HPDE6-E6E7 (cell line): ENCODE results near the gene PPP1R36.
"Not testable (repeated sequence)": the region's sequence is repeated elsewhere in the genome, so short reads cannot be mapped to it uniquely, and the experiment has no call there.

Source experiments
- DNase-seq: peaks from one replicate; pipeline ENCODE4 v3.0.0; 2011; ENCODE audit warnings: missing footprints; ENCODE audit errors: extremely low spot score

The PPP1R36 gene

DNA sequence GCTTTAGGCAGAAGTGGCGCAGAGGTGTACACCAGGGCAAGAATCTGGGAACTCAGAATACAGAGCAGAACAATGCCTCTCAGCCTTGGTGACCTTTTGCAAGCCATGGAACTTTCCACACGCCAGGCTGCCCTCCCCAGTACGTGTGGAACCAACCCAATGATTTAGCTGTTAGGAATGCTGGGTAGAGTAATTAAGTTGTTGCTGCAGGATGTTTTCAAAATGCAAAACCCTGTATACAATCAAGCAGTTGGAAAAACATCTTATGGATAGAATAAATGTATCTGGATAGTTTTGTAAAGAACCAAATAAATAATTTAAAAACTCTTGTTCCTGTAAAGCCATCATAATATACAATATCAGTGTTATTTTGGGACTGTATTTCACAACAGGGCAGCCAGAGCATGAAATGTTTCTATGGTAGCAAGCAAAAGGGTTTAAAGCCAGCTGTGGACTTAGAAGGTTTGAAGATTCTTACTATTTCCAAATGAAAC, 19.4 kb downstream of the PPP1R36 start:
- DNase-seq = peak; percentile 80

DNA sequence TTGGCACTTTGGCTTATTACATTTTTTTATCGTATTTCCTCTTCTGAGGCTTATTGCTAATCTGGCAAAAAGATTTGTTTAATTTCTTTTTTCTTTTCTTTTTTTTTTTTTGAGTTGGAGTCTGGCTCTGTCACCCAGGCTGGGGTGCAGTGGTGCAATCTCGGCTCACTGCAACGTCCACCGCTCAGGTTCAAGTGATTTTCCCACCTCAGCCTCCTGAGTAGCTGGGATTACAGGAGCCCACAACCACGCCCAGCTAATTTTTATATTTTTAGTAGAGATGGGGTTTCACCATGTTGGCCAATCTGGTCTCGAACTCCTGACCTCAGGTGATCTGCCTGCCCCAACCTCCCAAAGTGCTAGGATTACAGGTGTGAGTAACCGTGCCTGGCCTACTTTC, 19.9 kb downstream of the PPP1R36 start:
- not testable (repeated sequence) for DNase-seq

DNA sequence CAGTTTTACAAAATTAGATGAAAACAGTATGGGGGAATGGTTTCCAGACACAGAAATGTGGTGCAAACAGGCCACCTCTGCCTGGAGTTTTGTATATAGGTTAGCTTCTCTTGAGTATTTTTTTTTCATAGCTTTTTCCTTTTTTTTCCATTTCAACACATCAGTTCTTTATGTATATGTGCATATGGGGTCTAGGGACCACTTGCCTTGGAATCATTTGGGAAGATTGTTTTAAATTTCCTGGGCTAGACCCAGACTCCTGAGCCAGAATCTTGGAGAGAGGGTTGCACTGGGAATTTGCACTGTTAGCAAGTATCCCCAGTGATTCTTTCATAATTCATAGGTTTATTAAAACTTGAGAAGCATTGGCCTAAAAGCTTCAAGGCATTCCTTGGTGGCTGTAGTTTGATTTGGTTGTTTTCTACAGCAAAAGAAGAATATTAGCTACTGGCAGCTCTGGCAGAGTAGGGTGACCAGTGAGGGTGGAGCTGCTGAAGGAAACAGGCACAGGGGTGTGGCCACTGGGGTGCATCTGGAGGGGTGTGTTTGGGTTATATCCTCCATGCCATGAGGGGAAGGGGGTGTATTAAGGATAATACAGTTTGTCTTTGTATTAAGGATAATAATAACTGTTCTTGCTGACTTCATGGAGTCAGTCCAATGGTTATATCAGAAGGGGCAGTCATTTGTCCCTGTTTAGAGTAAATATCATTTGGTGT, 22.8 kb downstream of the PPP1R36 start:
- DNase-seq = no peak

DNA sequence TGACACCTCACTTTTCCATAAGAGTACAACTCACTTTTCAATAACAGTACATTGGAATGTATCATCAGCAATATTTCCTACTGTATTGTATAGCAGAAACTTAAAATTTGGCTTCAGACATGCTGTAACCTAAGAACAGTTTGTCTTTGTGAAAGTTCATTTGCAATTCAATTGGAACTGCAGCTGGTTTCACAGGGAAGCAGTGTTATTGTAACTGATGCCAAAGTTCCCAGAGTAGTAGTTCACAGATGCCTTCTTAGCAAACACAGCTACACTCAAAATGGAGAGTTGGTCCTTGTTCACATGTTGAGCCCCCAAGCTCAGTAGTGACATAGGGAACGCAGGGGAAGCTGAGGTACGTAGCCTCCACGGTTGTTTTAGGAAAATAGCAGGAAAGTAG, 23.3 kb downstream of the PPP1R36 start:
- DNase-seq = no peak

DNA sequence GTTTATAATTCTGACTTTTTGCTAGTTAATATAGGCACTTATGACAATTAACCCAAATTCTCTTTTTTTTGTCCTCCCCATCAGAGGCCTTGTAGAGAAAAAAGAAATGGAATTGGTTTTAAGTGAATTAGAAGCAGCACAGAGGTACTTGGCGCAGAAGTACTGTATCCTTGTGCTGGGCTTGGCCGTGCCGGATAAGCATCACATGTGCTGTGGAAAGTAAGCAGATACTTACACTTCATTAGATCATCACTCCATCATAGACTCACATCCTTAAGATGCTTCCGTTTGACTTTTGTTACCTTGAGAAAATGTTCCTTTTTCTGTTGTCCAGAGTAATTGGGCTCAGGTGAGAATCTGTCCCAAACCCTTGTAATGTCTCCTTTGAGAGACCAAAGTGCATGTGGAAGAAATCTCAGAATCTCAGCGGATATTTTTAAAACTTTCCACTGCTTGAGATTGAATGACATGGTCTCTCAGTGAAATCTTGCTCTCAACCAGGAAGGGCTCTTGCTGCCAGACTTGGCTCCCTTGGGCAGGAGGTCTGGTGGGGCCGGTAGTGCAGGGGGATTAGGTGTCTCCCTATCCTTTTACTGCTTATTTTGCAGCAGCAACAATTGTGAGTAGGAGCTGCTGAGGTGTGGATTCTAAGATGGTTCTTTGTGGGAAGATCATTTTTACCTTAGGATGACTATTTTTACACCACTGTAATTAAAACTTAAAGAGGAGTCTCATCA, 24.8 kb downstream of the PPP1R36 start:
- no peak for DNase-seq

DNA sequence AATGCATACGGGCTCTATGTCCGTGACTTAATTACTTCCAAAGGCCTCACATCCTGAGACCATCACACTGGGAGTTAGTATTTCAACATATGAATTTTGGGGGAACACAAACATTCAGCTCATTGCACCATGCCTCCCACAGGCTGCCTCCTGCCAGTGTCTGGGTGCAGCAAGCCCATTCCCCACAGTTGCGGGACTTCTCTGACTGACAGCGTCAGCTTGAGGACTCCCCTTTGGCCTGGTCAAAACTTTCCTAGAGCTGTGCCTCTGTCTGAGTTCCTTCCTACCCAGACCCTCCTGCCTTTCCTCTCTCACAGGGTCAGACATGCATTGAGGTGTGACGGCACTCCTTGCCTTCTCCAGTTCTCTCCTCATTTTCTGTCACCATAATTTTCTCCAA, 27.4 kb downstream of the PPP1R36 start:
- DNase-seq = no peak

DNA sequence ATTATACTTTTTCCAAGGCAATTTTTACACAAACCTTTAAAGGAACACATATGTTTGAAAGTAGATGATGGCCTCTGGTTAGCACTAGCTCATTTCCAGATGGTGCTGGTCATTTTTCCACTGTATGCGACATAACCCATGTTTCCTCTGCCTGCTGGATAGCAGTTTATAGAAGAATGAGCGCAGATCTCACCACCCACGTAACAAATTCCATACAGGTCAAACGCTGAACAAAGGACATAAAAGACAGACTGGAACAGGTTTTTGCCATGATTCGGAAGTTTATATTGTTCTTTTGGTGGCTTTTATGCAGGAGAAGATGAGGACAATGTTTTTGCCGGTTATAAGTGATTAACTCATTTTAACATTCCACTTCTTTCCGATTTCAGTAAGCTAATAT, 30.7 kb downstream of the PPP1R36 start:
- no peak for DNase-seq

DNA sequence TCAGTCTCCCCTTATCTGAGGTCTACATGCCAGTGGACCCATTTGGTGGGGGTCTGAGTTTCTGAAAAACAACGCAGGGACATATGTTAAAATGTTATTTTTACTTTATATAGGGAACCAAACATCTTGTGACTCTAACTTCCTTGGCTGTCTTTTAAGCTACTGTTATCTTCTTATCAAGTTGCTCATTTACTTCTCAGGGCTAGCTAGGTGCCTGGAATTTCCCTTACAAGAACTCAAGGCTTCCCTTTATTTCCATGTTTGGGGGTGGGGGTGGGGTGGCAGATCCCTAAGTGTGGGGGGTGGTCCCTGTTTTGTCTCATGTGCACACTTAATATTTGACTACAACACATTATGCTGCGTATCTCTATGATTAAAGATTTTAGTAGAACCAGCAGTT, 31.6 kb downstream of the PPP1R36 start:
- no peak for DNase-seq

DNA sequence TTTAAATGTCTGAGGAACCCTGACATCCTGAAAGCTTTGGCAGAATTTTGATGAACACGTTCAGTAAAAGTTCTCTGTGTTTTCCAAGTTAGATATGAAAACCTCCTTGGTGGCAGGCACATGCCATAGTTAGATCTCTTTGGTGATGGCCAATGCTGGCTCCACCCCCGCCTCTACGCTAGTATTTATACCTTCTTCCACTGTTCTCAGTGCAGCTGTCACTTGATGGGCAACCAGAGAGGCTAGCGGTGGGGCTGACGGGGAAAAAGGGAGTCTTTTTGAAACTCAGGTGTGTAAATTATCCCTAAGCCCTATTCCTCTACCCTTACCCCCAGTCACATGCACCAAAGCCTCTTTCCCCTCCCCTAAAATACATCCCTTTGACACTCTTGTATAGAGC, 32.1 kb downstream of the PPP1R36 start:
- no peak for DNase-seq

DNA sequence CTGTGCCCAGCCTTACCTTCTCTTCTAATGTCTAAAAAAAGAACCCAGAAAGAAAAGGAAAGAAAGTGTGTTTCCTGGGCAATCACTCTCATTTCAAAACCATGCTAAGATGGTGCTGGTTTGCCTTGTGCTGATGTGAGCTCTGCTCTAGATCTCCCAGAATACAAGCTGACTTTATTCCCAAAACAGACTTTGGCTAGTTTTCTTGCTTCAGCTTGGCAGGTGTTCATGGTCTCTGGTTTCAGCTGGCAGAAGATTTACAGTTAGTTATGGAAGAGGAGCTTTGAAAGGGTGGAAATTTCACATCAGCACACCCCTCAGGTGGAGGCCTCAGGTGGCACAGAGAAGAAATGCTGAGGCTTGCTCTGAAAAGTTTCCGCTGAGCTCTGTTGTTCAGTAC, 34.4 kb downstream of the PPP1R36 start:
- no peak for DNase-seq

DNA sequence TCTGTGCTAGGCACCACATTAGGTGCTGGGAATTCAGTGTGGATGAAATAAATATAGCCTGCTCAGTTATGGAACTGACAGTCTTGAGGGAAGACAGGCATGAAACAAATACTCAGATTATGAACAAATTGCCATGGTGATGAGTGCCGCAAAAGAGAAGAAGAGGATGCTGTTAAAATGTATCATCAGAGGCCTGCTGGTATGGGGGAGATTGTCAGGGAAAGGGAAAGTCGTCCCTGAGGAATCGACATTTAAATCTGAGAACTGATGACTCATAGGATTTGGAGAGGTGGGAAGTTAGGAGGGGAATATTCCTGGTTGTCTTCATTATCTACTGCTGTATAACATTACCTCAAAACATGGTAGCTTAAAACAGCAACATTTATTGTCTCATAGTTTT, 42.0 kb downstream of the PPP1R36 start:
- DNase-seq = no peak

DNA sequence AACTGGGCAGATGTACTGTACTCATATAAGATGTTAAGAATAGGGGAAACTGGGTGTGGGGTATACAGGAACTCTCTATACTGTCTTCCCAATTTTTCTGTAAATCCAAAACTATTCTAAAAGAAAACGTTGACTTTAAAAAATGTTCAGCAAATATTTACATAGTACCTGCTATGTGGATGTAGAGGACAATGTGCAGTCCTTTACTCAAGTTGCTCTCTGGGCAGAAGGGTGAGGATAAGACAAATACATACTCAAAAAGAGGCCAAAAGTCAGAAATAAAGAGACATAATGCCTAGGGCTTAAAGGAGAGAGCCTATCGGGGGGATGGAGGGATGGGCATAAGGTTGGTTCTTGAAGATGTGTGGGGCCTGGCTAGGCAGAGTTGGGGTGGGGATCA, 44.7 kb downstream of the PPP1R36 start:
- DNase-seq = no peak

DNA sequence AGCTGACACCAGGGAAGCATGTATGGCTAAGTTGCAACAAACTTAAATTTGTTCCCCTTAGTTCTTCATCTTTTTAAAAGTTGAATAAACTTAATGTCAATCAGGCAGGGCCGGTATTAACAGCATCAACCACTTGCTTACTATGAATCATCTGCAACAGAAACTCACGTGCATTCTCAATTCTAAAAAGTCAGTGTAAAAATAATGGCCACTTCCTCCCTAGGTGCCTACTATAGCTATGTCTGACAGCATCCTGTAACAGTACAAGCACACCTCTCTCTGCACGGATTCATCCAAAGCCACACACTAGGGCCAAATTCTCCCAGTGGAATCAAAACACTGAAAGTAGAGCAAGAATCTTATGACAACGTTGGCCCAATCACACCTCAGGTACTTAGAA, 48.6 kb downstream of the PPP1R36 start:
- DNase-seq = no peak

DNA sequence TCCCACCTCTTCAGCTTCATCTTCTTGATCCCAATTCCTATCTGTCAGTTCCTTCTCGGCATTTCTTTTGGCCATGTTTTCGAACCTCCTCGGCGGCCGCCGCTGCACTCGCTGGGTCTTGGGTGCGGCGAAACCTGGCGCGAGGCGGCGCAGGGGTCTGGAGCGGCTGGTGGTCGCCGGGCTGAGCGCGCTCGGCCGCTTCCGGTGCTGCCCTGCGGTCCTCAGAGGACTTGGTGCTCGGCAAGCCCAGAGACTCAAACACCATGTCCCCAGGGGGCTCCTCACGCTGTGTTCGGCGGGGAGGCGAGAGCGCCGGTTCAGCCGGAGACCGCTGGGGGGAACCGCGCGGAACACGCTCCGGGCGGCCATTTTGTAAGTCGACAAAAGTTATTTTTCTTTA, 51.8 kb downstream of the PPP1R36 start:
- no peak for DNase-seq

DNA sequence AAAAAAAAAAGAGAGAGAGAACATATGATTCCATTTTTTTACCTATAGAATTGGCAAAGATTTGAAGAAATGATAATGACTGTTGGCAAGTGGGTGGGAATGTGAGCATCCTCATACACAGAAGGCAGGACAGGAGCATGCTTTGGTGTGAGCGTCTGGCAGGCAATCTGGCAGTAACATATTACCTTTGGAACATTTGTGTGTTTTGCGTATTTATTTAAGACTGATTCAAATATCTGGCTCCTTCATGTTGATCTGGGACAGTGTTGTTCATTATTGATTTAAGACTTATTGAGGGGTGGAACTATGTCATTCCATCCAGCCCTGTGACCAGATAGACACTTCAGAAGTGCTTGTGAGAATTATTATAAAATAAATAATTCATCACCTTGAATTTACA, 53.1 kb downstream of the PPP1R36 start:
- no peak for DNase-seq

DNA sequence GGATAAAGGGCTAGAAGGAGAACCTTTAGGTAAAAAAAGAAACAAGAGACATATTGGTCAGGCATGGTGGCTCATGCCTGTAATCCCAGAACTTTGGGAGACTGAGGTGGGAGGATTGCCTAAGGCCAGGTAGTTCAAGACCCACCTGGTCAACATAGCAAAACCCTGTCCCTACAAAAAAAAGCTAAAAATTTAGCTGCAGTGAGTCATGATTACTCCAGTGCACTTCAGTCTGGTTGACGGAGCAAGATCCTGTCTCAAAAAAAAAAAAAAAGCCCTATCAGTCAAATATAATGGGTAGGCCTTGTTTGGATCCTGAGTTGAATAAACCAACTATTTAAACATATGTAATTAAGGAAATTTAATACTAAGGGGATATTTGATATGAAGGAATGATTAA, 54.2 kb downstream of the PPP1R36 start:
- DNase-seq = no peak

DNA sequence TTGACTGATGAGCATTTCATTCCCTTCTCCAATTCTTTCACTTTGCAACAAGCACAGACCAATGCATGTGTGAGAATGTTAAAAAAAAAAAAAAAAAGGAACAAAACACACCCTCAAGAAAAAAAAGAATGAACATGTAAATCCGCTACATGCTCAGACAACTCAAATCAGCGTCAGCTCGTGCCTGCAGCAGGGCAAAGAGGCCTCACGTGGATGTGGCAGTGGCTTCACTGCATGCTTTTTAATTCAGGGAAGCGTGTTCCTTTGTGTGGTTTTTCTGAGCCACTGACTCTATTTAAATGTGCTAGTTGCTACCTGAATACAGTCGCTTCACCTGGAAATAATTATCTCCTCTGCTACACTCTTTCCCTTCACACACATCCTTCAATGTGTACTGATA, 55.1 kb downstream of the PPP1R36 start:
- peak; percentile 58 for DNase-seq

DNA sequence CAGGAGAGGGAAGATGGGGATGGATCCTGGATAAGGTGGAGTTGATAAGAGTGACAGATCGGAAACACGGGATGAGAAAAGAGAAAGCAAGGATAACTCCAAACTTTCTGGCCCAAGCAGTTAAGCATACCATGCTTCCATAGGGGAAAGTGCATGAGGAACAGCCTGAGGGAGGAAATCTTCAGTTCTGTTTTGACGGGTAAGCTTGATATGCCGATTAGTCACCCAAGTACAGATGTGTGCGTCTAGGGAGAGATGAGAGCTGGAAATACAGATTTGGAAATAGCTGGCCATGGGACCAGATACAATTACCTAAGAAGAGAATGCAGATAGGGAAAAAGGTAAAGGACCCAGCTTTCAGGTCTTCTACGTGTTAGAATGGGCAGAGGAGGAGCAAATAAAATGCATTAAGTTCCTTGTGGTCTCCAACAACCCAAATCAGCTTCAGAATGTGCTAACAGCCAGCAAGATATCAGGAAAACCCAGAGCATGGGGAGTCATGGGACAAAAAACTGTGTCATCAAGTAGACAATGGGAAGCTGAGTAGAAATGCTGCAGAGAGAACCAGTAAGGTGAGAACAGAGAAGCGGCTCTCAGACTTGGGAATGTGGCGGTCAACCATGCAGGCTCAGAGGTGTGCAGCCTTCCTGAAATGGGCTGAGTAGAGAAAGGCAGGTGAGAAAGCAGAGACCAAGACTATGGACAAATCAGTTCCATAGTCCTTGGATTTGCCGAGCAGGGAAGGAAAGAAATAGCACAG, 56.3 kb downstream of the PPP1R36 start:
- DNase-seq = peak; percentile 62

DNA sequence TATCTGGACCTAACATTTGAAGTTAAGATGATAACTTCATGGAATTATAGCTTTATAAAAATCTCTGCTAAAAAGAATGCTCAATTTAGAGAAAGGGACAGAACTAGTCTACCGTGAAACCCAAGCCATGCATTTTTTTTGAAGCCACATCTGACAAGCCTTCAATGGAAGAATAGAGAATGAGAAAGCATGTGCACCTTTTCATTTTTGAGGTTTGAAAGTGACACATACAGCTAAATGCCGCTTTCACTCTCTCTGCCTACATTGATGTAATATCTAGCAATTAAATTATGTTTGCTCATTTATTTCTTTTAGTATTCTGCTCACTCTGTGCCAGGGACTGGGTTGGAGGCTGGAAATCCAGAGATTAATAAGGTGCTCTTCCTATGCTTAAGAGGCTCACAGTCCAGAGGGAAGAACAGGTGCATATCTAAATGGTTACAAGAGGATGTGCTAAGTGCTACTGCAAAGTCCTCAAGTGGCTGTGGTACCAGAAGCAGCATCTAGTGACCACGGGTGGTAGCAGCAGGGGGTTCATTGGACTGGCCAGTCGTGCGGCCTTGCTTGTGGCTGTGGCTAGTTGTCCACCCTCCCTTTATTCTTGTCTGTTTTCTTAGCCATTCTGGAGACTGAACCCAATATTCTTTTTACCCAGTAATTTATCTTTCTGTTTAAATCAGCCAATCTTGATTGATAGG, 60.4 kb downstream of the PPP1R36 start:
- no peak for DNase-seq

DNA sequence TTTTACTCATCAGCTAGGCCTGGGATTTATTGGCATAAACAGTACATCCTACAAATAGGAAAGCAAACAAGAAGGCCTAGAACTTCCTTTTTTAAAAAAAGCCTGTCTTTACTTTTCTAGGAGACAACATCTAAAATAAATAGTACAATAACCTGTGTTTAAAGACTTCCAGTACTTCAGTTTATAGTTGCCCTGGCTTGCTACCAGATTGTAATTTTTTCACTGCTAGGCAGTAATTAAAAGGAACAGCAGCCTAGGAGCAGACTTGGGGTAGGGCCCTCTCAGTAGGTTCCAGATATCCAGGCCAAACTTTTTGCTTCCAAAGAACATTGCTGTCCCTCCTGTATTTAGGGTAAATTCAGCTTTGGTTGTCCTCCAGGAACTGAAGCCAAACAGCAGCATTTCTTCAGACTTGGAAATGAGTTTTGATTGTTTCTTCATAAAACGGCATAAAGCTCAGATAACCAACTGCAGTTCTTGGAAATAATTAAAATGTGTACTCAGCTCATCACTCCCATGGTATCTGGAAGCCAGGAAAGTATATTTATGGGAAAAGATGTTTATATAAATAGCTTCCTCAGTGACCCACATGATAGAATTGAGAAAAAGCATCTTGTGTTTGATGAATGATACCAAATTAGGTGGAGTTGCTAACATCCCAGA, 61.7 kb downstream of the PPP1R36 start:
- DNase-seq = no peak

DNA sequence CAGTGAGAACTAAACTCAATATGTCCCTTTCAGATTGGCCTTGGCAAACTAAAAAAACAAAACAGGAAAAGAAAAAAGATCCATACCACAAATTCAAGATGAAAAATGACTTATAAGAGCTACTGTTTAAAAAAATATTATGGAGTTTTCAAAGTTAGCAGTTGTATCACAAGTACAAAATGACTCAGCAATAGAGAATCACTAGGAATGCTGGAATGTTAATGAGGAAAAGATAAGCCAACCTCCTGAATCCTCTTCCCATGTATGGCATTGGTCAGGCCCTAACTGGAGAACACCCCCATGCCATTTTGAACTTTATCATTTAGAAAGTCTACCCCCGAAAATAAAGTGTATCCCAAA, 62.2 kb downstream of the PPP1R36 start:
- DNase-seq = no peak
